Omental fat pad (tissue), 4 donors: ENCODE results near the gene PLEKHD1. TPM values are rescaled to one million over a fixed set of nuclear protein-coding genes. Genes with fewer than 3 reads are reported as not detected.
"Not testable (repeated sequence)": the region's sequence is repeated elsewhere in the genome, so short reads cannot be mapped to it uniquely, and the experiment has no call there.

ENCODE experiments used
- ATAC-seq: fragments of 150-250 bp; one replicate; pipeline ENCODE4 v1.9.1; 2016; ENCODE audit warnings: mild to moderate bottlenecking, moderate library complexity; ENCODE audit not compliant: low FRiP score
- DNase-seq: peaks from one replicate; pipeline ENCODE4 v3.0.0-alpha.2; 2019; ENCODE audit warnings: low spot score
- CTCF ChIP-seq, 3 donors: fragments of 450-650 bp; IDR thresholded peaks; one replicate each; pipeline ENCODE4 v1.5.1; 2016 to 2017; ENCODE audit warnings: antibody characterized with exemption in 3 of 3, mild to moderate bottlenecking in 3 of 3, moderate library complexity in 2 of 3
- total RNA-seq, 4 donors: library from RNA; depleted of rRNA; stranded (reverse); fragments of >200 nt; gene quantifications; one replicate each; pipeline ENCODE4 v1.1.0, GENCODE V29; 2016

PLEKHD1 gene
- total RNA-seq, 4 donors from 2014 or later: 0.12 to 0.19 TPM; not detected in 2

- no peak for TF ChIP-seq CTCF (IDR thresholded peaks at IDR 0.05)
- ATAC-seq: no peak
- DNase-seq: no peak
Measured at GRCh38 chr14:69490219-69490918, 5.8 kb downstream of the PLEKHD1 start.

GRCh38 chr14:69491193-69491592 is 6.7 kb downstream of the PLEKHD1 start:
- no peak for TF ChIP-seq CTCF (IDR thresholded peaks at IDR 0.05)

DNA sequence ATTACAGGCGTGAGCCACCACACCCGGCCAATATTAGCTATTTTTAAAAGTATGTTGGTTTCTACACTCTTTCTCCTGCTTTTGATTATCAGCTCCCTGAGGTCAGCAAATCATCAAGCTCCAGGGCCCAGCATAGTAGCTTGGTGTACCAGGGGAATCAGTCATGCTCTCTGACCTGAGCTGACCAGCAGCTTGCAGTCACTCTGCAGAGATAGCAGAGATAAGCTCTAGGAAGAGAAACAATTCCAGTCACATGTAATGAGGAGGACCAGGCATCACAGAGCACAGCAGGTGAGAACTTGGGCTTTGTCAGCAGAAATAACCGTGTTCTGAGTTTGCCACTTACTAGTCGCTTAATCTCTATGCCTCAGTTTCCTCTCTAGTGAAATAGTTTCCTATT is 8.5 kb downstream of the PLEKHD1 start:
- no peak for DNase-seq
- ATAC-seq: no peak
- no peak for TF ChIP-seq CTCF (IDR thresholded peaks at IDR 0.05)

More at GRCh38 chr14:69491193-69491592, 6.7 kb downstream of the PLEKHD1 start:
- ATAC-seq: no peak
- DNase-seq: no peak

- no peak for DNase-seq
- no peak for ATAC-seq
- TF ChIP-seq CTCF (IDR thresholded peaks at IDR 0.05): no peak
Measured at GRCh38 chr14:69493791-69494190, 9.3 kb downstream of the PLEKHD1 start.

DNA sequence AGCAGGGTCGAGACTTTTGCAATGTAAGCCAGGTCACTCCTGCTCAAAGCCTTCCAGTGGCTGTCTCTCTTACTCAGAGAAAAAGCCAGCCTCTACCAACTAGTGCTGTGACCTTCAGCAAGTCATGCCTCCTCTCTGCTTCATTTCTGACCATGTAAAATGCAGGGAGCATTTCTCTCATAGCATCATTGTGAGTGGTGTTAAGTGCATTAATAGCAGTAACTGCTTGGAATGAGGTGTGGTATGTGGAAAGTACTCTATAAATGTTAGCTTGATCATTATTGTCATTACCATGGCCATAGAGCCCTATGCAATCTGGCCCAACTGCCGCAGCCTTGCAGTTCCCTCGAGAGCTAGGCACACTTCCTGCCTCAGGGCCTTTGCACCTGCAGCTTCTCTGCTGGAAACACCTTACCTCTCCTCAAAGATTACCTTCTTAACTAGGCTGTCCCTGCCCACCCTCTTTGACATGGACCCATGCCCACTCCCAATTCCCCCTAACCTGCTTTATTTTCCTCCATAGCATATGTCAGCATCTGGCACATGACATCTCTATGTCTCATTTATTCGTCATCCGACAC is 10.9 kb downstream of the PLEKHD1 start:
- TF ChIP-seq CTCF (IDR thresholded peaks at IDR 0.05): no peak
- DNase-seq (no peak), ATAC-seq (no peak)

DNA sequence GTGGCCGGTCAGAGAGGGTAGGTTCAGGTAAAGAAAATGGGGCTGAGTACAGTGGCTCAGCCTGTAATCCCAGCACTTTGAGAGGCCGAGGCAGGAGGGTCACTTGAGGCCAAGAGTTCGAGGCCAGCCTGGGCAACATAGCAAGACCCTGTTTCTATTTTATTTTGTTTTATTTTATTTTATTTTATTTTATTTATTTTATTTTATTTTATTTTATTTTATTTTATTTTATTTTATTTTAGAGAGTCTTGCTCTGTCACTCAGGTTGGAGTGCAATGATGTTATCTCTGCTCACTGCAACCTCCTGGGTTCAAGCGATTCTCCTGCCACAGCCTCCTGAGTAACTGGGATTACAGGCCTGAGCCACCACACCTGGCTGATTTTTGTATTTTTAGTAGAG is 13.3 kb downstream of the PLEKHD1 start:
- ATAC-seq, DNase-seq: not testable (repeated sequence)

GRCh38 chr14:69498286-69498685 is 13.8 kb downstream of the PLEKHD1 start:
- not testable (repeated sequence) for DNase-seq, ATAC-seq

- DNase-seq: no peak
- TF ChIP-seq CTCF (IDR thresholded peaks at IDR 0.05): no peak
- no peak for ATAC-seq
Measured at GRCh38 chr14:69499436-69499835, 14.9 kb downstream of the PLEKHD1 start.
